Measurements from ENCODE around the gene VWA8. TPM values are rescaled to one million over a fixed set of nuclear protein-coding genes. Genes with fewer than 3 reads are reported as not detected.

Gene VWA8
- total RNA-seq, 1 donor from 2014 or later: 12.2 TPM

DNA sequence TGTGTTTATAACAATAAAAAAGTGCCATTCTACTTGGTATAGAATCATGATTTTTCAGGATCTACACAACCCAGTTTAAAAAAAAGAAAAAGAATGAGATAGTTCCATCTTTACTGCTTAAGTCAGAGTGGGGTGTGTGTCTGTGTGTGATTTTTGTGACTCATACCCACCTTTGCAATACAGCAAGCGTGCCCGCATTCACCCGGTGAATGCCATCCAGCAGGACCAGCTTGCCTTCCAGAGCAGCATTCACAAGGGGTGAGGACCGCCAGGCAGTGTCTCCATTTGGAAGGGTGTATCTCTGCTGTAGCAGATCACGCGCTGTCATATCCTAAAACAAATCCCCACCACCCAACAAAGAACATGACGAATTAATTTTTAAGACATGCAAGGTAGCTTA is 127.7 kb downstream of the VWA8 start:
- Mint-ChIP-seq H3K4me3 (ENCODE audit: unreplicated experiment) (no peak overlapping the region), H3K27ac (ENCODE audit: unreplicated experiment) (no peak overlapping the region), H3K27me3 (ENCODE audit: low read depth) (no peaks in the 10 kb centered on the region), H3K4me1 (ENCODE audit: low read depth) (peaks cover 16% of the 10 kb centered on the region), H3K36me3 (ENCODE audit: low read depth) (peaks cover 3% of the 10 kb centered on the region), H3K9me3 (ENCODE audit: low read depth) (no peaks in the 10 kb centered on the region)
- no peak for TF ChIP-seq CTCF (IDR thresholded peaks at IDR 0.05)
- DNase-seq (ENCODE audit: low spot score): no peak

- H3K4me3 Mint-ChIP-seq (ENCODE audit: unreplicated experiment): peak overlapping the region; percentile 18
- peak overlapping the region; percentile 56 for H3K27ac Mint-ChIP-seq (ENCODE audit: unreplicated experiment)
- H3K36me3 Mint-ChIP-seq (ENCODE audit: low read depth): peaks cover 1% of the 10 kb centered on the region
- no peaks in the 10 kb centered on the region for H3K9me3 Mint-ChIP-seq (ENCODE audit: low read depth)
- TF ChIP-seq CTCF (IDR thresholded peaks at IDR 0.05): no peak
- H3K27me3 Mint-ChIP-seq (ENCODE audit: low read depth): no peaks in the 10 kb centered on the region
- peaks cover 39% of the 10 kb centered on the region for H3K4me1 Mint-ChIP-seq (ENCODE audit: low read depth)
- no peak for DNase-seq (ENCODE audit: low spot score)
These were observed 133.2 kb downstream of the VWA8 start for GRCh38 chr13:41827507-41828213.

DNA sequence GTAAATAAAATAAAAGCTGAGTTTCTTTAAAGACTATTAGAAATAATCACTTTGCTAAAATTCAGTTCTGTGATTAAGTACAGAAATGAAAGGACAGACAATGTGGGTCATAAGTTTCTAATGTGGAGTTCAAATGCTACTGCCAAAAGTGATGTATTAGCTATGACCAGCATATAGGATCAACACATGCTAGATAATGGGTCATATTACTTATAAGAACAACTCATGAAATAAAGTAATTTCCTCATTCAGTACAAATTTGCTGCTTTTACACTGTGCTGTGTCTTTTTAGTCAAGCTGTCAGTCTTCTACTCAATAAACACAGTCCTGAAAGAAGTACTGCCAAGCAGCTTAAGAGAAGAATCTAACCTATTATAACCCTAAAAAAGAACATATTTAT is 135.2 kb downstream of the VWA8 start:
- TF ChIP-seq CTCF (IDR thresholded peaks at IDR 0.05): no peak
- no peaks in the 10 kb centered on the region for H3K27me3 Mint-ChIP-seq (ENCODE audit: low read depth)
- no peak overlapping the region for H3K4me3 Mint-ChIP-seq (ENCODE audit: unreplicated experiment)
- no peaks in the 10 kb centered on the region for H3K9me3 Mint-ChIP-seq (ENCODE audit: low read depth)
- no peak for DNase-seq (ENCODE audit: low spot score)
- peaks cover 1% of the 10 kb centered on the region for H3K36me3 Mint-ChIP-seq (ENCODE audit: low read depth)
- no peak overlapping the region for H3K27ac Mint-ChIP-seq (ENCODE audit: unreplicated experiment)
- H3K4me1 Mint-ChIP-seq (ENCODE audit: low read depth): peaks cover 39% of the 10 kb centered on the region

DNA sequence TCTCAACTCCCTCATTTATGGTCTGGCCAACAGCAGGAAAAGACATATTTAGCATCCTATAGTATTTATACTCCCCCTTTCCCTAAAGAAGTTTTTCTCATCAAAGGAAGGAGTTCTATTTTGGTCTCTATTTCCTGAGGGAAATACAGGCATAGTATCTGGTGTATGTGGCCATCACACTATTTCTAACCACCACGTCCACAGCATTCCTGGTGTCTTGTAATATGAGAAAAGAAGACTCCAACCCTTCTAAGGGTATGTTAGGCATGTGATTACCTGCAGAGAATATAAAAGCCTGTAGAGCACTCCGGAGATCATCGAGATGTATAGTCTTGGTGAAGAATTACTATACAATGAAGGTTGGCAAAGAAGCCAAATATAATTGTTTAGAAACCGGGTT is 137.4 kb downstream of the VWA8 start:
- Mint-ChIP-seq H3K4me3 (ENCODE audit: unreplicated experiment) (no peak overlapping the region), H3K9me3 (ENCODE audit: low read depth) (no peaks in the 10 kb centered on the region), H3K4me1 (ENCODE audit: low read depth) (peaks cover 39% of the 10 kb centered on the region), H3K27me3 (ENCODE audit: low read depth) (no peaks in the 10 kb centered on the region), H3K36me3 (ENCODE audit: low read depth) (peaks cover 5% of the 10 kb centered on the region), H3K27ac (ENCODE audit: unreplicated experiment) (no peak overlapping the region)
- no peak for TF ChIP-seq CTCF (IDR thresholded peaks at IDR 0.05)
- DNase-seq (ENCODE audit: low spot score): no peak

DNA sequence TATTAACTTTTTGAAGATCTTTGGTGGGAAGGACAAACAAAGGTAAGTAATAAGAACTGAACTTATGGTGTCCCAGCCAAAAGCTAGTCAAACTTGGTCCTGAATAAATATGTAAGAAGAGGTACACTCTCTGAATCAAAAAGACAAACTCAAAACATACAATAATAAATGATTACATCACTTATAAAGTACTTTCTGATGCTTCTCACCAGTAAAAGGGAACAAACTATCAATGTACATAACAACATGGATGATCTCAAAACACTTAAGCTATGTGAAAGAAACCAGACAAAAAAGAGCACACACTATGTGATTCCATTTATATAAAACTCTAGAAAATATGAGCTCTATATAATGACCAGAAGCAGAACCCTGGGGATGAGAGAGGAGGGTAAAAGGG is 138.3 kb downstream of the VWA8 start:
- H3K9me3 Mint-ChIP-seq (ENCODE audit: low read depth): no peaks in the 10 kb centered on the region
- no peak for DNase-seq (ENCODE audit: low spot score)
- no peak overlapping the region for H3K27ac Mint-ChIP-seq (ENCODE audit: unreplicated experiment)
- H3K36me3 Mint-ChIP-seq (ENCODE audit: low read depth): peaks cover 5% of the 10 kb centered on the region
- no peak for TF ChIP-seq CTCF (IDR thresholded peaks at IDR 0.05)
- H3K4me3 Mint-ChIP-seq (ENCODE audit: unreplicated experiment): no peak overlapping the region
- no peaks in the 10 kb centered on the region for H3K27me3 Mint-ChIP-seq (ENCODE audit: low read depth)
- H3K4me1 Mint-ChIP-seq (ENCODE audit: low read depth): peaks cover 30% of the 10 kb centered on the region
